ENCODE results near the gene TMEM134.

- no peak for TF ChIP-seq EZH2phosphoT487 (IDR thresholded peaks at IDR 0.05; ENCODE audit: borderline replicate concordance, low read length)
- no peak for TF ChIP-seq CTCF (conservative IDR thresholded peaks at IDR 0.05; ENCODE audit: low read depth, low read length)
- no peak for TF ChIP-seq EZH2 (IDR thresholded peaks at IDR 0.05; ENCODE audit: low read length, unreplicated experiment)
These were observed 34.6 kb downstream of the TMEM134 start for GRCh38 chr11:67434395-67434881.
